Natural killer cell (primary cell): ENCODE results near the gene ACOT12. TPM values are rescaled to one million over a fixed set of nuclear protein-coding genes. Genes with fewer than 3 reads are reported as not detected.

ENCODE experiments used
- ATAC-seq, 3 donors: fragments of 150-1000 bp in 2 of 3; fragments of 200-7000 bp in 1 of 3; cut with Tn5 transposase; 1 replicate in 1 of 3; 2 replicates in 2 of 3; pipeline ENCODE4 v1.10.0; 2021; ENCODE audit warnings: mild to moderate bottlenecking in 2 of 3, moderate library complexity in 2 of 3
- DNase-seq, 2 donors: peaks; one replicate each; pipeline versions ENCODE4 v3.0.0 to v3.0.0-alpha.2; 2013 to 2021; ENCODE audit warnings: mixed read lengths in 1 of 2
- H3K27ac ChIP-seq: one replicate; pipeline ENCODE4 v1.5.1; 2013; ENCODE audit warnings: mild to moderate bottlenecking, low read length
- H3K27me3 ChIP-seq: one replicate; pipeline ENCODE4 v1.6.1; 2013; ENCODE audit warnings: low read length; ENCODE audit not compliant: control insufficient read depth, insufficient read depth
- H3K36me3 ChIP-seq: one replicate; pipeline ENCODE4 v1.6.1; 2013; ENCODE audit warnings: low read length; ENCODE audit not compliant: control insufficient read depth, insufficient read depth
- H3K4me1 ChIP-seq: one replicate; pipeline ENCODE4 v1.6.1; 2013; ENCODE audit warnings: low read length; ENCODE audit not compliant: control insufficient read depth, insufficient read depth
- H3K4me3 ChIP-seq: one replicate; pipeline ENCODE4 v1.5.1; 2013; ENCODE audit warnings: low read length
- H3K9me3 ChIP-seq: one replicate; pipeline ENCODE4 v1.6.1; 2013; ENCODE audit warnings: low read length; ENCODE audit not compliant: control insufficient read depth, insufficient read depth
- H3K27ac Mint-ChIP-seq, 2 donors: one replicate each; pipeline ENCODE4 v1.8.0; 2022; ENCODE audit warnings: mild to moderate bottlenecking in 2 of 2, mixed read lengths in 2 of 2, moderate library complexity in 1 of 2
- H3K27me3 Mint-ChIP-seq, 2 donors: one replicate each; pipeline ENCODE4 v1.8.0; 2022; ENCODE audit warnings: low read depth in 2 of 2, mixed read lengths in 2 of 2
- H3K36me3 Mint-ChIP-seq: one replicate; pipeline ENCODE4 v1.8.0; 2022; ENCODE audit warnings: mixed read lengths
- H3K4me1 Mint-ChIP-seq, 2 donors: one replicate each; pipeline ENCODE4 v1.8.0; 2022; ENCODE audit warnings: mixed read lengths in 2 of 2
- H3K4me3 Mint-ChIP-seq: one replicate; pipeline ENCODE4 v1.8.0; 2022; ENCODE audit warnings: mild to moderate bottlenecking, moderate library complexity, mixed read lengths
- H3K9me3 Mint-ChIP-seq, 2 donors: one replicate each; pipeline ENCODE4 v1.8.0; 2022; ENCODE audit warnings: mixed read lengths in 2 of 2
- WGBS: methylation state at CpG from one replicate; pipeline ENCODE4 v1.1.7; 2013; ENCODE audit warnings: missing lambda C conversion rate; ENCODE audit not compliant: insufficient coverage; 5-methylcytosine and 5-hydroxymethylcytosine counted together
- intact Hi-C: fragments of 100-400 bp; cut with micrococcal nuclease; formaldehyde crosslinking; loops from one replicate; pipeline ENCODE4 v1.14.2; 2022
- total RNA-seq, 4 donors: library from RNA; stranded (reverse); fragments of 120-200 nt in 1 of 4; gene quantifications; one replicate each; pipeline versions ENCODE4 v1.2.3 to v1.2.4, GENCODE V29; 2013 to 2022
- TF ChIP-seq, protein P1 (sequence below): fragments of 200-600 bp; IDR thresholded peaks from one replicate; pipeline ENCODE4 v1.8.0; 2022; ENCODE audit warnings: antibody characterized with exemption

ACOT12 gene
- total RNA-seq, 3 donors from 2014 or later (not counting 1 experiment from before 2014, with no cell fraction given): not detected

- H3K4me1 ChIP-seq: no peaks in the 10 kb centered on the region
- Mint-ChIP-seq H3K4me3 (no peak overlapping the region), H3K4me1 (no peaks in the 10 kb centered on the region), H3K9me3 (no peaks in the 10 kb centered on the region), H3K27ac (no peak overlapping the region), H3K27me3 (peaks cover 26 to 32% of the 10 kb centered on the region in 2 donors), H3K36me3 (no peaks in the 10 kb centered on the region)
- no peaks in the 10 kb centered on the region for H3K36me3 ChIP-seq
- ATAC-seq (no peak), DNase-seq (no peak)
- no peak overlapping the region for H3K4me3 ChIP-seq
- TF ChIP-seq, protein P1, sequence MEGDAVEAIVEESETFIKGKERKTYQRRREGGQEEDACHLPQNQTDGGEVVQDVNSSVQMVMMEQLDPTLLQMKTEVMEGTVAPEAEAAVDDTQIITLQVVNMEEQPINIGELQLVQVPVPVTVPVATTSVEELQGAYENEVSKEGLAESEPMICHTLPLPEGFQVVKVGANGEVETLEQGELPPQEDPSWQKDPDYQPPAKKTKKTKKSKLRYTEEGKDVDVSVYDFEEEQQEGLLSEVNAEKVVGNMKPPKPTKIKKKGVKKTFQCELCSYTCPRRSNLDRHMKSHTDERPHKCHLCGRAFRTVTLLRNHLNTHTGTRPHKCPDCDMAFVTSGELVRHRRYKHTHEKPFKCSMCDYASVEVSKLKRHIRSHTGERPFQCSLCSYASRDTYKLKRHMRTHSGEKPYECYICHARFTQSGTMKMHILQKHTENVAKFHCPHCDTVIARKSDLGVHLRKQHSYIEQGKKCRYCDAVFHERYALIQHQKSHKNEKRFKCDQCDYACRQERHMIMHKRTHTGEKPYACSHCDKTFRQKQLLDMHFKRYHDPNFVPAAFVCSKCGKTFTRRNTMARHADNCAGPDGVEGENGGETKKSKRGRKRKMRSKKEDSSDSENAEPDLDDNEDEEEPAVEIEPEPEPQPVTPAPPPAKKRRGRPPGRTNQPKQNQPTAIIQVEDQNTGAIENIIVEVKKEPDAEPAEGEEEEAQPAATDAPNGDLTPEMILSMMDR: no peak
- H3K9me3 ChIP-seq: no peaks in the 10 kb centered on the region
- WGBS: 88% methylated on average over 3 of the region's 4 CpGs
- peaks cover 11% of the 10 kb centered on the region for H3K27me3 ChIP-seq
- intact Hi-C loops: no loop called here
- H3K27ac ChIP-seq: no peak overlapping the region
These were observed 5.8 kb downstream of the ACOT12 start for GRCh38 chr5:81388169-81388568.

DNA sequence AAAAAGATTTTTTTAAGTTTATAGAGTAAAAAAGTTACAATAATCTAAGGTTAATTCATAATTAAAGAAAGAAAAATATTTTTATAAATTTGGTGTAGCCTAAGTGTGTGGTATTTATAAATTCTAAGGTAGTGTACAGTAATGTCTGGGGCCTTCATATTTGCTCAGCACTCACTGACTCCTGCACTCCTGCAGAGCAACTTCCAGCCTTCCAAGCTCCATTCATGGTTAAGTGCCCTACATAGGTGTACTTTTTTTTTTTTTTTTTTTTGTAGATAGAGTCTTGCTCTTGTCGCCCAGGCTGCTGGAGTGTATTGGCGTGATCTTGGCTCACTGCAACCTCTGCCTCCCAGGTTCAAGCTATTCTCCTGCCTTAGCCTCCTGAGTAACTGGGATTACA lies 10.1 kb downstream of the ACOT12 start:
- ATAC-seq (no peak), DNase-seq (no peak)
- Mint-ChIP-seq H3K36me3 (no peaks in the 10 kb centered on the region), H3K27me3 (peaks cover 11 to 12% of the 10 kb centered on the region in 2 donors), H3K4me1 (no peaks in the 10 kb centered on the region), H3K9me3 (no peaks in the 10 kb centered on the region), H3K4me3 (no peak overlapping the region), H3K27ac (no peak overlapping the region)
- WGBS: 94% methylated on average over 2 of the region's 2 CpGs
- intact Hi-C loops: no loop called here
- no peaks in the 10 kb centered on the region for H3K36me3 ChIP-seq
- TF ChIP-seq, protein P1: no peak
- no peaks in the 10 kb centered on the region for H3K4me1 ChIP-seq
- H3K27me3 ChIP-seq: peaks cover 2% of the 10 kb centered on the region
- no peak overlapping the region for H3K4me3 ChIP-seq
- no peak overlapping the region for H3K27ac ChIP-seq
- no peaks in the 10 kb centered on the region for H3K9me3 ChIP-seq

- Mint-ChIP-seq H3K27ac (no peak overlapping the region), H3K9me3 (no peaks in the 10 kb centered on the region), H3K27me3 (peaks cover 10 to 11% of the 10 kb centered on the region in 2 donors), H3K36me3 (no peaks in the 10 kb centered on the region), H3K4me1 (peaks cover 0 to 5% of the 10 kb centered on the region in 2 donors), H3K4me3 (no peak overlapping the region)
- WGBS: 90% methylated on average over 2 of the region's 2 CpGs
- TF ChIP-seq, protein P1: no peak
- Histone ChIP-seq H3K9me3 (no peaks in the 10 kb centered on the region), H3K36me3 (no peaks in the 10 kb centered on the region), H3K27me3 (no peaks in the 10 kb centered on the region), H3K27ac (no peak overlapping the region), H3K4me3 (no peak overlapping the region), H3K4me1 (no peaks in the 10 kb centered on the region)
- no peak for ATAC-seq
- DNase-seq: no peak
- intact Hi-C loops: no loop called here
These were observed 22.5 kb downstream of the ACOT12 start for GRCh38 chr5:81371354-81371876.

DNA sequence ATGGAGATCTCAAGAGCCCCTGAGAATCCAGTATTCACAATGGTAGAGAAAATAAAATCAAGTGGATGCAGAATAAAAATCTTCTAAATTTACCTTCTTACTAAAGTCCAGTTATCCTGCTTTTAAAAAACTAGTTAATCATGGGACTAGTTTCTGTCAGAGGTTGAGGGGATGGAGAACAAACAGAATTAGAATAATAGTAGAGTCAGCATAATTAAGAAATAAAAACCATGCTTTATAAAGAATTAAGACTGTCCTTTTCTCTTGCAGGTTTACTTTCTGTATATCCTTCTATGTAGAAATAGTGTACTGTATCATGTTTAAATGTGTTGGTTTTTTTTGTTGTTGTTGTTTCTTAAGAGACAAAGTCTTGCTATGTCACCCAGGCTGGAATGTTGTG lies 23.0 kb downstream of the ACOT12 start:
- H3K4me3 ChIP-seq: no peak overlapping the region

More for the DNA sequence above, 23.0 kb downstream of the ACOT12 start:
- TF ChIP-seq, protein P1: no peak
- Histone ChIP-seq H3K9me3 (no peaks in the 10 kb centered on the region), H3K27me3 (no peaks in the 10 kb centered on the region), H3K4me1 (no peaks in the 10 kb centered on the region), H3K36me3 (no peaks in the 10 kb centered on the region), H3K27ac (no peak overlapping the region)
- DNase-seq (no peak), ATAC-seq (no peak)
- Mint-ChIP-seq H3K27ac (no peak overlapping the region), H3K27me3 (peaks cover 7 to 10% of the 10 kb centered on the region in 2 donors), H3K4me1 (peaks cover 0 to 5% of the 10 kb centered on the region in 2 donors), H3K4me3 (no peak overlapping the region), H3K9me3 (no peaks in the 10 kb centered on the region), H3K36me3 (no peaks in the 10 kb centered on the region)
- intact Hi-C loops: no loop called here
